ENCODE data around the gene NT5C3B.
"Not testable (repeated sequence)": the region's sequence is repeated elsewhere in the genome, so short reads cannot be mapped to it uniquely, and the experiment has no call there.

NT5C3B gene

GRCh38 chr17:41781404-41782110, 54.5 kb downstream of the NT5C3B start:
- DNase-seq = no peak

- no peak for DNase-seq
These were observed 56.1 kb downstream of the NT5C3B start for GRCh38 chr17:41779954-41780353.

- DNase-seq = peak; percentile 82
These were observed 58.4 kb downstream of the NT5C3B start for GRCh38 chr17:41777574-41778188.

- no peak for DNase-seq
These were observed 58.9 kb downstream of the NT5C3B start for GRCh38 chr17:41777157-41777573.

GRCh38 chr17:41776262-41776900, 59.7 kb downstream of the NT5C3B start:
- DNase-seq = not testable (repeated sequence)

GRCh38 chr17:41775394-41776226, 60.4 kb downstream of the NT5C3B start:
- no peak for DNase-seq
